ENCODE results near the gene AKAP13.

Gene AKAP13

DNA sequence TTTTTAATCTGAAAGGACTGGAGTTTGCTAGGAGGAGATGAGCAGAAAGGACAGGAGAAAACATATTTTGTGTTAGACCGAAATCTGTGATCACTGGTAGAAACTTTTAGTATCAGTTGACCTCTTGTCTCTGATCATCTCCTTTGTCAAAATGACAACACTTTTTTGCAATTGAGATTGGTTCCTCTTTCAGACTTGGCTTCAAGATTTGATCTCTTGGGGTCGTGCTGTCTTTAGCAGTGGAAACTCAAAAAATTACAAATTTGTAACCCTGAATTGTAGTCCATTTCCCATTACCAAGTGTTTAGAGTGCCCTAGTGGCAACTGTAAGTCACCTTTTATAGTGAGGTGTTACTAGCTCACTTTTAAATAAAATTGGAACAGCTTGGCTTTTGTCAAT lies 306.9 kb downstream of the AKAP13 start:
- no peak overlapping the region for H3K4me3 ChIP-seq (ENCODE audit: low read depth, low read length)

DNA sequence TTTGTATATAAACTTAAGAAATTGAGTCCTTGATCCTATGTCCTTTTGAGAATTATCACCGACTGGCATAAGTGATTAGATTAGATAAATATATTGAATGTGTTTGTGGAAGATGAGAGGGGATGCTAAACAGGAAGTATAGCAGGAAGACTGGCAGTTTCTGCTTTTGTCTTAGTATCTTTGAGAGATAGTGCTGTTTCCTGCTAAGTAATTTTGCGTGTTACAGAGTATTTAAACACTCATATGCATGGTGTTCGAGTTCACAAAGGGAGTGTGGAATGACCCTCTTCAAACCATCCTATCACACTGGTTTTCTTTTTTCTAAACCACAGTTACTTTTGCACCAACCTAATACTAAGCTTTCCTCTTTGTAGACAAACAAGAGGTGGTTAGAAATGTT lies 308.3 kb downstream of the AKAP13 start:
- no peak overlapping the region for H3K4me3 ChIP-seq (ENCODE audit: low read depth, low read length)

DNA sequence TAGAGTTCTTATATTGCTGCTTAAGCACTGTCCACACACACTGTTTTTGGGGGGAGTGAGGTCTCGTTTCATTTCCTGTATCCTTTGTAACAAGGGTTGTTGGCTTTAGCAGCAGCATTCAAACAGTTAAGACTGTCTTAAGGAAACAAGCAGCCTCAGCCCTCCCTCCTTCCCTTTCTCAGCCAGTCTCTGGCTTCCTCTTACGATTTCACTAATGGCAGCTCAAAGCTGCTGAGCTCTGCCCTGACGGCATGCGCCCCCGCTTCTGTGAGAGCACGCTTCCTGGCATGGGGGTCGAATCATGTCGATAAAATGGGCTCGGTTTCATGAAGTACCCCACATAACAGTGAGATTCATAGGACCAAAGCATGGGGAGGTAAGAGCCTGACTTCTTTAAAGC lies 309.3 kb downstream of the AKAP13 start:
- no peak overlapping the region for H3K4me3 ChIP-seq (ENCODE audit: low read depth, low read length)

DNA sequence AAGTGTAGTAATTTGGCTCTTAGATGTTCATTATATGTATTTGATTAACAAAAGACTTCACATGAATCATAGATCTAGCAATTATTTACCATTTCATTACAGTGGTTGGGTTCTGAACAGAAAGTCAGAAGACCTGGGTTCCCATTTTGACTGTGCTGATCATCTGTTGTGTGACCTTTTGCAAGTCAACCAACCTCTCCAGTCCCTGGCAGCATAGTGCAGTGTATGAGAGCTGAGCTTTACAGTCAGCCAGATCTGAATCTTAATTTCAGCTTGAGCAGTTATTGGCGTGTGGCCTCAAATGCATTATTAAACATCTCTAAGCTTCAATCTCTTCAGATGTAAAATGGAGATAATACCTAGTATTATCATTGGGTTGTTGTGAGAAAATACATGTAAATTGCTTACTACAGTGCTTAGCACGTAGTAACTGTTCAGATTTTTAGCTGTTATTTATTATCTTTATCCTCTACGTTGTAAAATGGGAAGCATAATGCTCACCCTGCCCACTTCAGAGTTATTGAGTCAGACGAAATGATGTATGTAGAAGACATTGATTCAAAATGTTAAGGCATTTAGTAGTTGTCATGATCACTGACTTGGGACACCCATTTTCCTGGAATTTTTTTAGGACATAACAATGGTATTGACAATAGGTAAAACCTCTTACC lies 310.3 kb downstream of the AKAP13 start:
- no peak overlapping the region for H3K4me3 ChIP-seq (ENCODE audit: low read depth, low read length)

DNA sequence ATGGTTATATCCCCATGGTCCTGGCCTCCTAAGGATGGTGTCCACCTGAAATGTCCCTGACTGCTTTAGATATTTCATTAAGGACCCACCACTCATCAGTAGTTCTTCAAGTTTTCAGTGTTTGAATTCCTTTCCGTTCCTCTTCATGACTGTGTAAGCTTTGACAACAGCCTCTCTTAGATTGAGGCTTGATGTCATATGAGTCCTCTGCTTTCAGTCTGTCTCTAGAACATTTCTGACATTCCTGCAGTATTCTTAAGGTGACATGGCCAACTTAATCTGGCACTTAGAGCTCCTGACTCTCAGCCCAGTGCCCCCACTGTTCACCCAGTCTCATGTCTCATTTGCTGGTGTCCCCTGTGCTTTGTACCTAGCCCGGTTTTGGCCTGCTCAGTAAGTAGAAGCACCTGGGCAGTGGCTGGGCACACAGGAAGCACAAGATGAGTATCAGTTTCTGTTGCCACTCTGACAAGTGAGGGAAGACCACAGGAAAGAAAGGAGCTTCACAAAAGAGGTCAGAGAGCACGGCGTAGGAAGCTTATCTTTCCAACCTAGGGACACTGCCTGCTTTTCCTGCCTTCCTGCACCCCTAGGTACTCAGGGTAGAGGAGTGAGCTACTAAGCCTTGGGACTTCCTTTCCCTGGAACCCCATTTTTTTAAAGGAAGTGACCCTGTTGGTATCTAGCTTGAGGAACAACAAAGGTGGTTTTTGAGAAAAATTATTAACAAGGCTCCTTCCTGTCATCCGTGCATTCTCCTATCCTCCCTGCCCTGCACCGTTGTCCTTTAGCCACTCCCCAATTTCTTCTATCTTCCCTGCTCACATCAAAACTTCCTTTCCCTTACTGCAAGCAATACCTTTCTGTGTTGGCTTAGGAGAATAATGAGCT lies 311.2 kb downstream of the AKAP13 start:
- H3K4me3 ChIP-seq (ENCODE audit: low read depth, low read length), result no peak overlapping the region

DNA sequence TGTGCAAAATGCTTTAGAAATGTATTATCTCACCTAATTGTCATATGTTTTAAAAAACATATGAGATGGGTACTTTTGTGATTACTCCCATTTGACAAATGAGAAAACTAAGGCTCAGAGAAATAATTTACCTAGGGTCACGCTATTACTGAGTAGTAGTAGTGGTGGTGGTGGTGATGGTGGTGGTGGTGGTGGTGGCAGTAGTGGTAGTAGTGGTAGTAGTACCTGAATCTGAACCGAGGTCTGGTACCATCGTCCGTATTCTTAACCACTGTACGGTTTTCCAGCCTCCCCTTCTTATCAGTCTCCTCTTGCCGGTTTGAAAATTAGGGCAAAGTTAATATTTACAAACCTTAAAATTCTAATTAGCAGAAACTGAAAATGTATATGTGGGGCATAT lies 311.9 kb downstream of the AKAP13 start:
- no peak overlapping the region for H3K4me3 ChIP-seq (ENCODE audit: low read depth, low read length)

DNA sequence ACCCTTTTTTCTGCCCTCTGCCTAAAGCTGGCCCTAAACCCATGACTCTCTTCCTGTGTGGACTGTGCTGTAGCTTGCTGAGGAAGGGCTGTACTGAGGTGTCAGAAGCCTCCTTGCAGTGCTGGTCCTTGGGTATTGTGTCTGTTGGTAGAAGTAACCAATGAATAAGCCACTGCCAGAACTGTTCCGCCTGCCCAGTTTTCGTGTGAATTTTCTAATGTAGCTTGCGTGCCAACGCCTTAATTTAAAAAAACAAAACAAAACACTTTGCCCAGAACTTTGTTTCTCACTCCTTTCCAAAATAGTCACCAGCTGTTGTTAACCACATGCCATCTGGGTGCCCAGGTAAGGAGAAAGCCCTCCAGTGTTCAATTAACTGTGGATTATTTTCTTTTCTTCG lies 312.5 kb downstream of the AKAP13 start:
- H3K4me3 ChIP-seq (ENCODE audit: low read depth, low read length), result no peak overlapping the region

DNA sequence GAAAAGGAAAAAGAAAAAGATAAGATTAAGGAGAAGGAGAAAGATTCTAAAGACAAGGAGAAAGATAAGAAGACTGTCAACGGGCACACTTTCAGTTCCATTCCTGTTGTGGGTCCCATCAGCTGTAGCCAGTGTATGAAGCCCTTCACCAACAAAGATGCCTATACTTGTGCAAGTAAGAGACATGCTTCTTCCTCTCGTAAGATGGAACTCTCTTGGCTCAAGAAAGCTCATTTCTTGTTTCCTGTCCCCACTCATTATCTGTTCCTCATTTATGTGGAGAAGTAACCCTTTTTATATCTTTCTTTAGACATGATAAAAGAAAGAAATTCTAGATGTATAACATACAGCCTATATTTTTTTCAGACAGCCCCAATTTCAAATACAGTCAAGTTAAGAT lies 312.9 kb downstream of the AKAP13 start:
- H3K4me3 ChIP-seq (ENCODE audit: low read depth, low read length), result no peak overlapping the region

DNA sequence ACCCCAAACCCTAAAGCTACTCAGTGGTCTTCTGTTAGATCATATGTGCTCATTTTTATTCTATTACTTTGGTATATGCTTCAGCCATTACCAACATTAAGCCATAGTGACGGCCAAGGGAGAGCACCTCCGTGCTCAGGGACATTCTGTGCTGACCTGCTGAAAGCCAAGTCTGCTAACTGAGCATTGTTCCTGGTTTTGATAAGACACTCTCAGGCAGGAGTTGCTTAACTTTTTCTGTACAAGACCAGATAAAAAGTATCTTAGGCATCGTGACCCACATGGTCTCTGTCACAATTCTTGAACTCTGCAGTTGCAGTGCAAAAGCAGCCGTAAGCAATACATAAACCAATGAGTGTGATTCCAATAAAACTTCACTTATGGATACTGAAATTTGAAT lies 313.7 kb downstream of the AKAP13 start:
- no peak overlapping the region for H3K4me3 ChIP-seq (ENCODE audit: low read depth, low read length)

DNA sequence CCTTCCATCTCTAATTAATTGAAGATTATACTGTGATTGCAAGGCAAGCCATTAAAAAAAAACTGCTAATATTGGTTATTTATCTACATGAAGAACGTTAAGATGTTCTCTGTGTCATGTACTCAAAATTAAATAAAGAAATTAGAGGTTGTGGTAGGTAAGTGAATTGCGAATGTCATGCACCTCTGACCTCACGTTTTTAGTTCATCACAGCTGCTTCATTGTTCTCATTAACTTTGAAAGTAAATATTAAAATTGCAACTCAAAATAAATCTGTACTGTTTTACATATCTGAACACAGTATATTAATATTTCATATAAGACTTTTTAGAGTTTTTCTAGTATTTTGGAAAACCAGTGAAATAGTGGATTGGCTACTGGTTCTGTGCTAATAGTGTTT lies 320.4 kb downstream of the AKAP13 start:
- no peak overlapping the region for H3K4me3 ChIP-seq (ENCODE audit: low read depth, low read length)

DNA sequence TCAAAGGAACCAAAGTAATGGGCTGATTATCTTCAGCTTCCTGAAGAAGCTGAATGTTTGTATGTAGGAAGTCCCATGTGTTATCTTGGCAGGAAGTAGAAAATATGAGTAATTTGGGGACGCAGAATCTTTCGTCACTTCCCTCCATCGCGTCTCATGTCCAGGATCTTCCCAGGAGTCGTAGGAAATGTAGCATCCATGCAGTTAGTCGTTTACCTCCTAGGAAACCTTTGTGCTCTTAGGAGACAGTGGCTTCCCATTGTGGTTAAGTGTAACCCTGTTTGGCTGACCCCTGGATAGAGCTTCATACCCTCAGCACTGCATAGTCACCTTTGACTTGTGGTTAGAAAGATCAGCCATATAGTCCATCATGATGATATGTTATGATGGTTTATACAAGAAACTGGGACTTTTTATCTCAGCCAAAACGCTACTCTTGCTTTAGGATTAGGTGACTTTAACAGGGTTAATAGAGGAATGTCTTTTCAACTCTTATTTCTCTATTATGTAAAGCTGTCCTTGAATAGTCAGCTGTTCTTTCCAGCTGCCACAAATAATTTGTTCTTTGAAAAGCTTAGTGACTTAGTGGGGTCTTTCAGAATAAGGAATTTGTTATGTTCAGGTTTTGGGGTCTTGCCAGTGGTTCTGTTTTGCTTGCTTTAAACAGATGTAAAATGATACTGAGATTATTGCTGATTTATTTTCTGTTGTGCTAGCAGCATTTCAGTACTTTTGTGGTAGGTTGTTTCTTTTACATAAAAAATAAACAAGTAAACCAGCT lies 322.1 kb downstream of the AKAP13 start:
- no peak overlapping the region for H3K4me3 ChIP-seq (ENCODE audit: low read depth, low read length)

DNA sequence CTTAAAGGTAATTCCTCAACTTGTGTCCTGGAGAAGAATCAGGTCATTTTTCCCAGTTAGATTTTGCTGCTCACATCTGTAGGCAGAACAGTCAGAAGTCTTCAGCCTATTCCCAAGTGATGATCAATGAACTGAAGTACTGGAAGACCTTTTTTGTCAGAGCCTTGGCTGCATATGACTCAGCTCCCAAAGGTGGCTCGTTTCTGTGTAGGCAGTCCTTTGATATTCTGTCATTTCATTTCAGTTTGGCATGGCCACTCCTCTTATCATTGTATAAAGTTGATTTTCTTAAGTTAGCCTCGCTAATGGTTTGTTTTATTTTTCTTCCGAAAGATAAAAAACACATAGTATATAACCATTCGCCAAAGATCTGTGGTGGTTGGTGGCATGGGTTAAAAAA lies 323.7 kb downstream of the AKAP13 start:
- no peak overlapping the region for H3K4me3 ChIP-seq (ENCODE audit: low read depth, low read length)

DNA sequence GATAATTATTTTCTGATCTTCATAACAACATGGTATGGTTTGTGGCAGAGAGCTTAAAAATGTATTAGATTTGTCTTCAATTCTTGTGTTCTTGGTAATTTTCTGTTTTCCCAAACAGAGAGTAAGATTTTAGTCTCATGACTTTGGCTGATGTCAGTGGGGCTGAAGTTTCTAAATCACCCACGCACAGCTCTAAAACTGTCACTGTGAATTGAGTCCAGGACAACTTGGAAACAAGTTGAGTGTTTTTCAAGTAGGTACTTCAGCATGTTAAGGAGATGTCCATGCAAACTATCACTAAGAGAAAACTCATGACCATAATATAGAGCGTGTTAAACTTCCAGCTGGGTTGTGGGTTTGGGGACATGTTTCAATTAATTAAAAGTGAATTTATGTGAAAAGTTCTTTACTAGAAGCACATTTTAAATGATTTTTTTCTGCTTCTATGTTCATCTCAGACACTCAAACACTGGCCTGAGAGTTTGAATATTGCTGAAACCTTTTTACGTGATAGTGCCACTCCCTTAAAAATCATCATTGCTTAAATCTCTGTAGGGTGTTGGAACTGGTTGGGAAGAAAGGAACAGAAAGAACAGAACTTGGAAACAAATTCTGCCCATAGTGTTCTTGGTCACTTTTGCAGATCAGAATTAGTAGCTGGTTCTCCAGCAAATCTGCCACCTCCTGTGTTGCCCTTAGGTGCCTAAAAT lies 324.5 kb downstream of the AKAP13 start:
- no peak overlapping the region for H3K4me3 ChIP-seq (ENCODE audit: low read depth, low read length)

DNA sequence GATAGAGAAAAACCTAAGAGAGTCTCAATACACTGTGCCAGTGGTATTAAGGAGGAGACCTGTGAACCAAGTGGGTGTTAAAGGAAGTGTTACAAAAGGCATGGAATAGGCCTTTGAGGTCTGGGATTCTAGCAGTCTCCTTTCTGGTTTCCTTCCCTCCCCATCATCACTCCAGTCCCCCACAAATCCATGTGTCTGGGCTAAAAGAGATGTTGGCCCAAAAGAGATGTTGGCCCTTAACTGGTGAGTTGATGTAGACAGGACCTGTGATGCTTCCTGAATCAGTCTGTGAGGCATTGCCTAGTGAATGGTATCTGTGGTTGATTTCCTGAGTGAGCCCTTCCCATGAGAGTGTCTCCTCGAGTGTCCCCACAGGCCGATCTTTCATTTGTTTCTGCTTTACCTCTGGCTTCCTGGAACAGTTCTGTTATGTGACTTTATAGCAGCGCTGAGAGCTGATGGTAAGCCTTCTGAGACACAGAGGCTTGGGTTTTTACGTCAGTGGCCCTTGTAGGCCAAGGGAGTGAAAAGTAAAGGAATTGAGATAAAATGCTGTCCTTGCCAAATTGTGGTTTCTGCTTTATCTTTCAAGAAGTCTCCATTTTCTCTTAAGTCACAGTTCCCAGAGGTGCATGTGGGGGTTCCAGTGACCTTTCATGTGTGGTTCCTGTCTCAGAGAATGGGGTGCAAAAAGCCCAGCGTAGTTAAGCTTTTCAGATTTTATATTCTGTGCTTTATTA lies 326.5 kb downstream of the AKAP13 start:
- H3K4me3 ChIP-seq (ENCODE audit: low read depth, low read length), result no peak overlapping the region

DNA sequence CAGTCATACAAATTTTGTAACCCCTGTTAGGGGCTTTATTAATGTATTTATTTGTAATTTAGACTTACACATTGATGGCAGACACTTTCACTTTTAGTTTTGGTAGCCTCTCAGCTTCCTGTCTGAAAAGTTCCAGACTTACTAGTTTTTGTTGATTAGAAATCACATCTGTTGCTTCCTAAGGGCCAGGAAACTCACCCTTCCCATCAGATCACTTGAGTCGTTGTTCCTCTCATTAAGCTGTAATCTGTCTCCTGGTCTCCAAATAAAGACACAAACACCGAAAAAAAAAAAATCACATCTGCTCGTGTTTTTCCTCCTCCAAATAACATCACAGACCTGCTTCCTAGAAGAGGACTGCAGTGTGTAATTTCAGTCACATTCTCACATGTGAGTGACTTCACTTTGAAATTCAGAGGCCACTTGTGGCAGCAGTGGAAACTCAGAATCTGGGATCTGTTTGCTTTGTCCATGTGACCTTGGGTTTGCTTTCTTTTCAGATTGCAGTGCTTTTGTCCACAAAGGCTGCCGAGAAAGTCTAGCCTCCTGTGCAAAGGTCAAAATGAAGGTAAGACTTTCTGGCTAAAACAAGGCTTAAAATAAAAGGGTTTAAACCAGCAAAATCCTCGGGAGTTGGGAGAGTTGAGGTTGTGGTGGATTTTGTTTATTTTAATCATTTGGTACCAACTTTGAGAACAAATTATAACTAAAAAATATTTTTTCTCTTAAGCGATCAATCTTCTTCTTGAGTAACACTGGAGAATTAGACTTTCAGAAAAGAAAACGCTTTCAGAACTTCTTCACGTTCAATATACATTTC lies 327.3 kb downstream of the AKAP13 start:
- no peak overlapping the region for H3K4me3 ChIP-seq (ENCODE audit: low read depth, low read length)

DNA sequence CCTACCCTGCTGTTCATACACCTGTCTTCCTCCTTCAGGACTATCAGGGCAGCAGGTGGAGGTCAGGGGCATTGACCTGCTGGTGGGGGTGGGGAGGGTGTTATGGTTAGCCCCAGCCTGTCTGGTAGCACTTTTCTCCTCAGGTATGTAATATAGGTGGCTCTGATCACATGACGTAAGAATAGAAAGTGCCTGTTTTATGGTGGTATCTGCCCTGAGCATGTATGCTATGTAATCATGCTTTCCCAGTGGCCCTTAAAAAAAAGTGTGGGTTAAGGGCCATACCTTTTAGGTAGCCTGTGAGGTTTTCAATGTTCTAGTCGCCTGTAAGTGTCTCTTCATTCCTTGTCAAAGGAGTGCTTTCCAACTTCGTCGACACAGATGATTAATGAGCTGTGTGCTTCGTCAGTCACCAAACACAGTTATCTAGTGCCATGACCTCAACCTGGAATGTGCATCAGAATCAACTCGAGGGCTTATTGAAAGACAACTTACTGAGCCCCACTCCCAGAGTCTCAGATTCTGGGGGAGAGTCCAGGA lies 328.1 kb downstream of the AKAP13 start:
- no peak overlapping the region for H3K4me3 ChIP-seq (ENCODE audit: low read depth, low read length)

DNA sequence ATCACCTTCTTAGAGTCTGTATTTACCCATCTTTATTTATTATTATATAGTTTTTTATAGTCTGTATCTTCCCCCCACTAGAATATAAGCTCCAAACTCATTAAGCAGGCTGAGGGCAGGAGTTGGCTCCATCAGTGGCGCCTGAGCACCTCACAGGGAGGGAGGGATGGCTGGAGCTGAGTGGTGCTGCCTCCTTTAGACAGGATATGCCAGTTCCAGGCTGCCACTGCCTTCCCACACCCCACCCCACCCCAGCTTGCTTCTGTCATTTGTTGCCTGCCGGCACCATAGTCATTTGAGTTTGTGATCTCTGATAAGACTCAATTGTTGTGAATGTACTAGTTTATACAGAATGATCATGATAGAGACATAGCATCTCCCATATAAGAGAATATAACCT lies 328.8 kb downstream of the AKAP13 start:
- no peak overlapping the region for H3K4me3 ChIP-seq (ENCODE audit: low read depth, low read length)

DNA sequence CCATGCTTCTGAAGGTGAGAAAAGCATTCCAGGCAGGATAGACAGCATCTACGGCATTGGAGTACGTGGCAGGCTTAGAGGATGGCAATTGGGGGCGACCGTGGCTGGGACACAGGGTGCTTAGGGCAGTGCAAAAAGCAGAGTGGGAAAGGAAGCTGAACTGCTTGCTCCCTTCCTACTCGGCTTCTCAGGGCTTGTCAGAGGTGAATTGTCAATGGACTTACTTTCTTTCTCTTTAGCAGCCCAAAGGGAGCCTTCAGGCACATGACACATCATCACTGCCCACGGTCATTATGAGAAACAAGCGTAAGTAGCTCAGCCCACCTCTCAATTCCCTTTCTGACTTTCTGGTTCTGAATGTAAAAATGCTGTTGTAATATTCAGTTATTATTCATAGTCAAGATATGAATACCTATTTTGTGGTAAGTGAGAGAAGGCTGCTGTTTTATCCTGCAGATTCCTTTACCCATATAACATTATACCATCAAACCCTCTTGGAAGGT lies 330.0 kb downstream of the AKAP13 start:
- H3K4me3 ChIP-seq (ENCODE audit: low read depth, low read length), result no peak overlapping the region

DNA sequence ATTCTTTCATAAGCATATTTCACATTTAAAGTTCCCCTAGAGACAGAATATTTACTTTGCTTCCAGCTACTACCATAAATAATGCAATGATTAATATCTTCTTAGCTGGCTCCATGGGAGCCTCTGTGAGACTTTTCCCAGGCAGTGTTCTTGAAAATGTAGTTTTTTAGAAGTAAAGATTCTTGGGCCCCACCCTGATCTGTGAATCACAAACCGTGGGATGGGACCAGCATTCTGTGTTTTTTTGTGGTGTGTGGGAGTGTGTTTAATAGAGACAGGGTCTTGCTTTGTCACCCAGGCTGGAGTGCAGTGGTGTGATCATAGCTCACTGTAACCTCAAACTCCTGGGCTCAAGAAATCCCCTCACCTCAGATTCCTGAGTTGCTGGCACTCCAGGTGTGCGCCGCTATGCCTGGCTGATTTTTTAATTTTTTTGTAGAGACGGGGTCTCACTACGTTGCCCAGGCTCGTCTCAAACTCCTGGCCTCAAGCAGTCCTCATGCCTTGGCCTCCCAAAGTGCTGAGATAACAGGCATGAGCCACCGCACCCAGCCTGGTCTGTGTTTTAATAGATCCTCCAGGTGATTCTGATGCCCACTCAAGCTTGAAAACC lies 331.3 kb downstream of the AKAP13 start:
- no peak overlapping the region for H3K4me3 ChIP-seq (ENCODE audit: low read depth, low read length)

Data from iPS-11a (cell line).